IPS-18a (cell line): ENCODE data around the gene ARMH3.

Experiments
- H3K27ac ChIP-seq: one replicate; pipeline ENCODE4 v1.5.1; 2013; ENCODE audit warnings: low read length
- H3K27me3 ChIP-seq: one replicate; pipeline ENCODE4 v1.6.1; 2013; ENCODE audit warnings: mild to moderate bottlenecking, low read length; ENCODE audit not compliant: control insufficient read depth, insufficient read depth
- H3K36me3 ChIP-seq: one replicate; pipeline ENCODE4 v1.6.1; 2013; ENCODE audit warnings: low read depth, low read length; ENCODE audit not compliant: control insufficient read depth
- H3K4me1 ChIP-seq: one replicate; pipeline ENCODE4 v1.6.1; 2013; ENCODE audit warnings: low read depth, low read length; ENCODE audit not compliant: control insufficient read depth
- H3K4me3 ChIP-seq: one replicate; pipeline ENCODE4 v1.5.1; 2013; ENCODE audit warnings: low read length
- H3K9ac ChIP-seq: one replicate; pipeline ENCODE4 v1.6.1; 2013; ENCODE audit warnings: mild to moderate bottlenecking, low read length, moderate library complexity
- H3K9me3 ChIP-seq: one replicate; pipeline ENCODE4 v1.6.1; 2013; ENCODE audit warnings: low read depth, low read length; ENCODE audit not compliant: control insufficient read depth

Gene ARMH3

GRCh38 chr10:101816913-101817336 is 239.0 kb downstream of the ARMH3 start:
- Histone ChIP-seq H3K27ac (peak overlapping the region; percentile 89), H3K4me1 (peaks cover 8% of the 10 kb centered on the region), H3K9ac (peak overlapping the region; percentile 92), H3K9me3 (no peaks in the 10 kb centered on the region), H3K36me3 (peaks cover 12% of the 10 kb centered on the region), H3K4me3 (peak overlapping the region; percentile 82), H3K27me3 (no peaks in the 10 kb centered on the region)

GRCh38 chr10:101816376-101816775 is 239.6 kb downstream of the ARMH3 start:
- no peak overlapping the region for H3K27ac ChIP-seq
- peaks cover 8% of the 10 kb centered on the region for H3K4me1 ChIP-seq
- no peaks in the 10 kb centered on the region for H3K27me3 ChIP-seq
- peak overlapping the region; percentile 82 for H3K4me3 ChIP-seq
- no peaks in the 10 kb centered on the region for H3K9me3 ChIP-seq
- H3K9ac ChIP-seq, result peak overlapping the region; percentile 92
- H3K36me3 ChIP-seq, result peaks cover 17% of the 10 kb centered on the region

DNA sequence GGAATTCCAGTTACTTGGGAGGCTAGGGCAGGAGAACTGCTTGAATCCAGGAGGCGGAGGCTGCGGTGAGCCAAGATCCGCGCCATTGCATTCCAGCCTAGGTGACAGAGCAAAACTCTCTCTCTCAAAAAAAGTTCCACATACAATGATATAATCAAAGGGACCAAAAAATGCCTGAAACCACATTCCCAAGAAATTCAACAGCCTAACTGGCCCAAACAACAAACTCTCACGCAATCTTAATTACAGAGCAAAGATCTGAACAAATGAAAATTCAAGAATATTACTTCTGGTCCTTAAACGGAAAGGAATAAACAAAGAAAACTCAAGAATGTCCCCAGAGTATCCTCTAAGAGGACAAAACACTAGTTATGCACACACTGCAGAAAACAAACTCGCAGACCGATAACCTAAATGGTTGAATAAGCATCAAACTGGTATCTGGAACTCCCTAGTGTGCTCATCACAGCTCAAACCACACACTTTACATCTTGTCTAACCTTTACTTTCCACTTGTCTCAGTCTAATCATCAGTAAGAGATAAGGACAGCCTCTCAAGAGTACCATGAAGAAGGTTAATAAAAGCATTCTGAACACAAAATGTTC is 241.4 kb downstream of the ARMH3 start:
- H3K9me3 ChIP-seq, result no peaks in the 10 kb centered on the region
- no peak overlapping the region for H3K9ac ChIP-seq
- peaks cover 8% of the 10 kb centered on the region for H3K4me1 ChIP-seq
- H3K4me3 ChIP-seq, result peak overlapping the region; percentile 82
- no peak overlapping the region for H3K27ac ChIP-seq
- no peaks in the 10 kb centered on the region for H3K27me3 ChIP-seq
- H3K36me3 ChIP-seq, result peaks cover 31% of the 10 kb centered on the region

DNA sequence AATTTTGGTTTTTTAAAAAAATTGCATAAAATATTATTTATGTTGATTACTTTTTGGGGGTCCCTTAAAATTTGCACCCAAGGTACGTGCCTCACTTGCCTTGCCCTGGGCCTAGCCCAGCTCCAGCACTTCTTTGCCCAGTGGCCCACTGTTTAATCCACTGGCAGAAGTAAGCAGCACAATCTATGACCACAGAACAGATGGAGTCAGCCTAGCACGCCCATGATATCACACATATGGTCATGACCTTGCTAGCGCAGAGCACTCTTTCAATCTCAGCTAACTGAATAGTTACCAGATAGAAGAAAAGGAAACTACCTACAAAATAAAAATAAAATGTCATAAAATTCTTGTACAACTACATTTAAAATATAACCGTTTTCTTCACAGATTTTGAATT is 243.4 kb downstream of the ARMH3 start:
- H3K4me3 ChIP-seq, result no peak overlapping the region
- H3K27me3 ChIP-seq, result no peaks in the 10 kb centered on the region
- no peak overlapping the region for H3K27ac ChIP-seq
- H3K9me3 ChIP-seq, result no peaks in the 10 kb centered on the region
- H3K36me3 ChIP-seq, result peaks cover 50% of the 10 kb centered on the region
- no peak overlapping the region for H3K9ac ChIP-seq
- H3K4me1 ChIP-seq, result peaks cover 3% of the 10 kb centered on the region

DNA sequence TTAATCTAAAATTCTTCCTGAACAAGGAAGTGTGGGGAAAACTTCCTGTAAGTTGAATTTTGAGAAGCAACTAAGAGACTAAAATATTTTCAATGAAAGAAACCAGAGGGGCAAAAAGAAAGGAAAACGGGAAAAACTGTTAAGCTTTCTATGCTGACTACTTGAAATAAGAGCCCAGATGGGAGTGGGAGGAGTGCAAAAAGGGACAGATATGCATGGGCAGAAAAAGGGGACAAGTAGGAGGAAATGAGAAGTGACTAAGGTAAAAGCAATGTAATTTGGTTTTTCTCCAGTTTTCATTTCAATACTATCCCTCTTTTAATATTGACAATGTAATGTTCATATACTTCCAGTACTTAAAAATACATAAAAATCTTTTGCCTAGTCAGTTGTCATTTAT is 248.8 kb downstream of the ARMH3 start:
- Histone ChIP-seq H3K9me3 (no peaks in the 10 kb centered on the region), H3K4me1 (no peaks in the 10 kb centered on the region), H3K27ac (no peak overlapping the region), H3K36me3 (peaks cover 83% of the 10 kb centered on the region), H3K4me3 (no peak overlapping the region), H3K9ac (no peak overlapping the region), H3K27me3 (no peaks in the 10 kb centered on the region)

DNA sequence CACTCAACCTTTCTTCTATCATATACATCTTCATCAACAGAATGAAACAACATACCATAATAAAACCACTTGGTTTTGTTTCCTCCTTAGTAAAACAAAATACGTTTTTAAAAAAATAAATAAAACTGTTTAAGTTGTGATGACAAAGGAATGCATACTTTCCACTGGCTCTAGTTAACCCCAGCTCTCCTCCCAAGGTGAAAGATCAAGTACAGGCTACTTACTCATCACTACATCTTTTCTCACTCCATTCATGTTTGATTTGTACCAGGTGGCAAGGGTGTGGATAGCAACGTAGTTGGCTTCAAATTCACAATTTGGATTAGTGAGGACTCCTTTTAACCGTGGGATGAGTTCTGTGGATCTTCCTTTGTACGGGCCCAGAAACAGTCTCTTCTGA is 252.5 kb downstream of the ARMH3 start:
- H3K27me3 ChIP-seq, result no peaks in the 10 kb centered on the region
- no peak overlapping the region for H3K27ac ChIP-seq
- H3K9ac ChIP-seq, result no peak overlapping the region
- no peaks in the 10 kb centered on the region for H3K9me3 ChIP-seq
- H3K4me1 ChIP-seq, result no peaks in the 10 kb centered on the region
- peaks cover 88% of the 10 kb centered on the region for H3K36me3 ChIP-seq
- H3K4me3 ChIP-seq, result no peak overlapping the region

DNA sequence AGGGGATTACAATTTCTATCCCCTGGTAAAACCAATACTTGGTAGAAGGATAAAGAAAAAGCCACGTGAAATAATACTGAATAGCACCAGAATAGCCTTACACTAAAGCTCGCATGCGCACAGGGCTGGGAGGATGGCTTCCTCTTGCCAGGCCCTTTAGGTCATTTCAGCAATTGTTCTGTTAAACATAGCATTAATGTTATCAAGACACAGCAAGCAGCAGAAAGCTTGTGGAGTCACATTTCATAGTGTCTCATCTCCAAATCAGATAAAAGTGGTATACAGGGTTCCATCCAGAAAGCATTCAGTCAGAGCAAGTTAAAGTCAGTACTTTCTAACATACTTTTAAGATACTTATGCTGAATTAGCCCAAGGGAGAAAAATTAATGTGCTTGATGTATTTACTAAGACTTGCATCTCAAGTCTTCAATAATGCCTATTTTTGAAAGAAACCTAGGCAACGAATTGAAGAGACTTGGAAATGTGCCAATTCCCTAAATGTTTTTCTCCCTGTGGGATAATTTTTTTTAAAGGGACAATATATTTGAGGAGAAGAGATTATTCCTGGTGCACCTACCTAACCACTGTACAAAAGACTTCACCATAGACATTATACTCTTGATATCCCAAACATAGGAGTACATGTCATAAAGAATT is 258.4 kb downstream of the ARMH3 start:
- H3K9me3 ChIP-seq, result no peaks in the 10 kb centered on the region
- no peak overlapping the region for H3K4me3 ChIP-seq
- H3K4me1 ChIP-seq, result no peaks in the 10 kb centered on the region
- no peak overlapping the region for H3K9ac ChIP-seq
- peaks cover 92% of the 10 kb centered on the region for H3K36me3 ChIP-seq
- H3K27ac ChIP-seq, result no peak overlapping the region
- H3K27me3 ChIP-seq, result no peaks in the 10 kb centered on the region
